Measurements from ENCODE around the gene FBXO36. TPM values are rescaled to one million over a fixed set of nuclear protein-coding genes. Genes with fewer than 3 reads are reported as not detected.

Gene FBXO36
- total and polyA plus RNA-seq, 2 of the 8 experiments (the other 6 are each of a cell fraction or from before 2014, with no cell fraction given) = 3.4 TPM

GRCh38 chr2:229888031-229888430 is 34.3 kb upstream of the FBXO36 start:
- Histone ChIP-seq H3K56ac (replicated peaks; ENCODE audit: insufficient read length, low read depth, low read length) (no peak overlapping the region), H2BK12ac (ENCODE audit: low read depth, low read length) (no peak overlapping the region), H3K79me2 (ENCODE audit: control insufficient read depth in 1 of 2, insufficient read depth in 2 of 2, low read length in 2 of 2) (peaks cover 0 to 87% of the 10 kb centered on the region in 2 experiments; a peak in 2 of 4 replicates), H3K9me3 (ENCODE audit: insufficient read depth in 2 of 2, low read depth in 1 of 2, low read length in 1 of 2) (no peaks in the 10 kb centered on the region), H3K23me2 (ENCODE audit: low read depth, low read length) (no peaks in the 10 kb centered on the region), H4K91ac (replicated peaks; ENCODE audit: insufficient read length, low read length) (no peak overlapping the region), H3K27ac (ENCODE audit: low read depth, low read length) (no peak overlapping the region), H2AFZ (ENCODE audit: low read length) (no peak overlapping the region), H2BK5ac (ENCODE audit: low read depth, low read length) (no peak overlapping the region), H4K5ac (ENCODE audit: insufficient read length, low read depth, low read length) (no peak overlapping the region), H3K9ac (replicated peaks in 1 of 4; ENCODE audit: extremely low read depth in 1 of 4, low read depth in 3 of 4, low read length in 3 of 4) (no peak overlapping the region), H4K20me1 (replicated peaks in 1 of 2; ENCODE audit: control insufficient read depth in 1 of 2, insufficient read depth in 2 of 2, low read length in 2 of 2) (peaks cover 3 to 7% of the 10 kb centered on the region in 2 experiments), H2BK120ac (replicated peaks; ENCODE audit: low read depth, low read length) (no peak overlapping the region), H3K79me1 (ENCODE audit: low read depth, low read length) (0 out of 2 replicates have a peak, but pooled peaks cover 4% of the 10 kb centered on the region), H2BK15ac (ENCODE audit: low read length) (no peak overlapping the region), H3K14ac (ENCODE audit: insufficient read length) (no peak overlapping the region), H3K4me1 (replicated peaks in 1 of 4; ENCODE audit: control insufficient read depth in 3 of 4, insufficient read depth in 4 of 4, low read length in 3 of 4) (peaks cover 0 to 1% (median 0%) of the 10 kb centered on the region in 4 experiments; a peak in 1 of 7 replicates), H3K23ac (ENCODE audit: insufficient read length) (no peak overlapping the region), H2AK5ac (ENCODE audit: low read depth, low read length) (no peak overlapping the region), H3K18ac (ENCODE audit: extremely low read depth, low read length) (no peak overlapping the region), H3K4me3 (ENCODE audit: extremely low read depth in 1 of 4, insufficient read depth in 2 of 4, low read depth in 3 of 4, low read length in 4 of 4) (no peak overlapping the region), H3K4ac (replicated peaks; ENCODE audit: insufficient read length, low read depth, low read length) (no peak overlapping the region), H2BK20ac (ENCODE audit: low read length) (no peak overlapping the region), H3K27me3 (replicated peaks in 1 of 4; ENCODE audit: control insufficient read depth in 3 of 4, extremely low read depth in 1 of 4, insufficient read depth in 3 of 4, low read length in 3 of 4) (no peaks in the 10 kb centered on the region), H3K4me2 (ENCODE audit: insufficient read depth in 1 of 2, low read depth in 2 of 2, low read length in 2 of 2) (no peak overlapping the region), H3K36me3 (ENCODE audit: control insufficient read depth in 2 of 4, insufficient read depth in 4 of 4, low read length in 3 of 4) (no peaks in the 10 kb centered on the region), H4K8ac (ENCODE audit: extremely low read depth, insufficient read depth, low read length) (no peak overlapping the region)
- CTCF ChIA-PET (ENCODE audit: partially characterized antibody) = interaction anchor here (1.0 to 1.2 kb wide), 2 partner anchors 41 to 87 kb away, joined by 3 to 4 read pairs; no protein-coding TSS in a partner anchor
- WGBS, 2 experiments (ENCODE audit: extremely low coverage in 1 of 2, insufficient coverage in 1 of 2, insufficient read length in 1 of 2, insufficient replicate concordance in 2 of 2, low coverage in 1 of 2, low lambda C conversion rate in 2 of 2, missing lambda C conversion rate in 1 of 2) = 80% methylated on average over 1 of the region's 1 CpG; no CpG with 5 or more reads in 1 of the 2 experiments
- DNase-seq (ENCODE audit: low read depth in 1 of 2, low spot score in 2 of 2) (no peak), FAIRE-seq (no peak)
- POLR2A ChIA-PET (ENCODE audit: partially characterized antibody) = no interaction called here
- TF ChIP-seq NANOG (IDR thresholded peaks at IDR 0.05; ENCODE audit: insufficient read depth, low read depth, low read length, poor library complexity, severe bottlenecking) = no peak
- no peak for TF ChIP-seq CBX5 (IDR thresholded peaks at IDR 0.05; ENCODE audit: low read depth, low read length)
- no peak for TF ChIP-seq EP300 (IDR thresholded peaks at IDR 0.05; ENCODE audit: borderline replicate concordance in 1 of 2, low read depth in 2 of 2, low read length in 2 of 2)
- no peak for TF ChIP-seq EZH2 (IDR thresholded peaks at IDR 0.05; ENCODE audit: low read depth, low read length, severe bottlenecking)
- no peak for TF ChIP-seq SP4 (IDR thresholded peaks at IDR 0.05; ENCODE audit: low read length)
- TF ChIP-seq TAF1 (IDR thresholded peaks at IDR 0.05; ENCODE audit: low read depth, low read length) = no peak
- no peak for TF ChIP-seq CEBPB (IDR thresholded peaks at IDR 0.05; ENCODE audit: low read depth, low read length)
- no peak for TF ChIP-seq KDM4A (IDR thresholded peaks at IDR 0.05; ENCODE audit: low read depth, low read length, severe bottlenecking)
- no peak for TF ChIP-seq TEAD4 (IDR thresholded peaks at IDR 0.05; ENCODE audit: low read depth, low read length)
- no peak for TF ChIP-seq PHF8 (conservative IDR thresholded peaks at IDR 0.05; ENCODE audit: low read depth, low read length)
